IMR-90 (cell line): Measurements from ENCODE around the gene MPND. TPM values are rescaled to one million over a fixed set of nuclear protein-coding genes. Genes with fewer than 3 reads are reported as not detected.

ENCODE experiments used
- ATAC-seq: fragments of 200-7000 bp; cut with Tn5 transposase; 2 replicates; pipeline ENCODE4 v1.9.1; 2020; ENCODE audit warnings: low read depth, mild to moderate bottlenecking, moderate library complexity
- BruUV-seq: library from RNA; stranded (reverse); fragments of 400-500 nt; replicated peaks from 2 replicates; lab custom pipeline; 2021; lab: Mats Ljungman, UMichigan
- CTCF ChIA-PET: fragments of 300-600 bp; formaldehyde crosslinking; extraction: SDS; loops from one replicate; lab custom pipeline; 2021; ENCODE audit warnings: antibody characterized with exemption; lab: Yijun Ruan, JAX
- POLR2A ChIA-PET: fragments of 300-600 bp; sonication (Branson Sonifier 250); formaldehyde crosslinking; loops from one replicate; lab custom pipeline; 2022; ENCODE audit warnings: antibody characterized with exemption; ENCODE audit not compliant: unreplicated experiment; lab: Charles Lee
- DNase-seq: peaks from one replicate; pipeline ENCODE4 v3.0.0; 2013
- H2AFZ ChIP-seq: replicated peaks from 2 replicates; pipeline ENCODE3; 2013; ENCODE audit warnings: low read length, mild to moderate bottlenecking; ENCODE audit not compliant: poor library complexity
- H2AK5ac ChIP-seq: 2 replicates; pipeline ENCODE4 v1.6.1; 2013; ENCODE audit warnings: low read depth, low read length, inconsistent platforms
- H2AK9ac ChIP-seq: replicated peaks from 2 replicates; pipeline ENCODE3; 2013; ENCODE audit warnings: mild to moderate bottlenecking, low read depth, low read length, moderate library complexity; ENCODE audit not compliant: poor library complexity
- H2BK120ac ChIP-seq: 2 replicates; pipeline ENCODE4 v1.6.1; 2013; ENCODE audit warnings: low read depth, low read length, inconsistent platforms
- H2BK15ac ChIP-seq: 3 replicates; pipeline ENCODE4 v1.6.1; 2013; ENCODE audit warnings: low read depth, low read length, inconsistent platforms
- H2BK20ac ChIP-seq: 2 replicates; pipeline ENCODE4 v1.6.1; 2013; ENCODE audit warnings: low read depth, mild to moderate bottlenecking, inconsistent platforms, low read length, moderate library complexity
- H2BK5ac ChIP-seq: 2 replicates; pipeline ENCODE4 v1.6.1; 2013; ENCODE audit warnings: mild to moderate bottlenecking, low read depth, low read length, inconsistent platforms; ENCODE audit not compliant: poor library complexity, severe bottlenecking
- H3K14ac ChIP-seq: replicated peaks from 2 replicates; pipeline ENCODE4 v1.6.1; 2013; ENCODE audit warnings: low read depth, low read length, inconsistent platforms
- H3K18ac ChIP-seq: 2 replicates; pipeline ENCODE4 v1.6.1; 2013; ENCODE audit warnings: low read depth, low read length, control low read depth
- H3K23ac ChIP-seq: 2 replicates; pipeline ENCODE4 v1.6.1; 2013; ENCODE audit warnings: low read depth, low read length, inconsistent platforms
- H3K27ac ChIP-seq: 2 replicates; pipeline ENCODE4 v1.5.1; 2013; ENCODE audit warnings: mild to moderate bottlenecking, control low read depth, low read length; ENCODE audit not compliant: insufficient read depth
- H3K27me3 ChIP-seq: 2 replicates; pipeline ENCODE4 v1.6.1; 2013; ENCODE audit warnings: low read length; ENCODE audit not compliant: control insufficient read depth, insufficient read depth
- H3K36me3 ChIP-seq: 2 replicates; pipeline ENCODE4 v1.6.1; 2013; ENCODE audit warnings: low read length, mixed read lengths; ENCODE audit not compliant: control insufficient read depth, insufficient read depth
- H3K4ac ChIP-seq: 2 replicates; pipeline ENCODE4 v1.6.1; 2013; ENCODE audit warnings: low read depth, low read length, inconsistent platforms
- H3K4me1 ChIP-seq: 2 replicates; pipeline ENCODE4 v1.6.1; 2013; ENCODE audit warnings: low read length, mixed read lengths; ENCODE audit not compliant: control insufficient read depth, insufficient read depth
- H3K4me2 ChIP-seq: 2 replicates; pipeline ENCODE4 v1.6.1; 2013; ENCODE audit warnings: low read depth, mild to moderate bottlenecking, control low read depth, low read length, moderate library complexity
- H3K4me3 ChIP-seq: 2 replicates; pipeline ENCODE4 v1.5.1; 2013; ENCODE audit warnings: low read depth, mild to moderate bottlenecking, control low read depth, low read length, moderate library complexity; ENCODE audit not compliant: insufficient read depth
- H3K56ac ChIP-seq: 2 replicates; pipeline ENCODE4 v1.6.1; 2013; ENCODE audit warnings: low read length, inconsistent platforms; ENCODE audit not compliant: insufficient read depth; ENCODE audit errors: extremely low read depth
- H3K79me1 ChIP-seq, 2 experiments: 2 replicates each; pipeline ENCODE4 v1.6.1; 2013; ENCODE audit warnings: low read length in 2 of 2, inconsistent platforms in 1 of 2, low read depth in 1 of 2
- H3K9ac ChIP-seq: 2 replicates; pipeline ENCODE4 v1.6.1; 2013; ENCODE audit warnings: low read depth, low read length, control low read depth
- H3K9me1 ChIP-seq: 2 replicates; pipeline ENCODE4 v1.6.1; 2013; ENCODE audit warnings: low read length, inconsistent platforms; ENCODE audit not compliant: insufficient read depth
- H3K9me3 ChIP-seq: 2 replicates; pipeline ENCODE4 v1.6.1; 2013; ENCODE audit warnings: low read length; ENCODE audit not compliant: control insufficient read depth, insufficient read depth
- H4K20me1 ChIP-seq: 2 replicates; pipeline ENCODE4 v1.6.1; 2013; ENCODE audit warnings: low read length, inconsistent platforms; ENCODE audit not compliant: insufficient read depth
- H4K5ac ChIP-seq: 2 replicates; pipeline ENCODE4 v1.6.1; 2013; ENCODE audit warnings: mild to moderate bottlenecking, low read depth, low read length, control low read depth
- H4K8ac ChIP-seq, 2 experiments: 2 replicates each; pipeline ENCODE4 v1.6.1; 2013; ENCODE audit warnings: low read depth in 2 of 2, low read length in 2 of 2, control low read depth in 1 of 2, inconsistent platforms in 1 of 2
- H4K91ac ChIP-seq: 2 replicates; pipeline ENCODE4 v1.6.1; 2013; ENCODE audit warnings: low read depth, low read length, inconsistent platforms; ENCODE audit not compliant: insufficient read depth
- BHLHE40 ChIP-seq: fragments of 150-350 bp; IDR thresholded peaks from 2 replicates; pipeline ENCODE4 v1.6.1; 2016; ENCODE audit warnings: mild to moderate bottlenecking, low read depth, low read length
- CHD1 ChIP-seq: IDR thresholded peaks from 2 replicates; pipeline ENCODE4 v1.6.1; 2012; ENCODE audit warnings: low read depth, low read length, improper control_type of control experiment
- MAZ ChIP-seq: IDR thresholded peaks from 2 replicates; pipeline ENCODE4 v1.6.1; 2012; ENCODE audit warnings: low read depth, mild to moderate bottlenecking, low read length, improper control_type of control experiment, moderate library complexity, borderline replicate concordance
- MXI1 ChIP-seq: IDR thresholded peaks from 2 replicates; pipeline ENCODE4 v1.6.1; 2012; ENCODE audit warnings: low read depth, mild to moderate bottlenecking, low read length, moderate library complexity, borderline replicate concordance
- NFE2L2 ChIP-seq: fragments of 150-350 bp; IDR thresholded peaks from 2 replicates; pipeline ENCODE4 v1.6.1; 2016; ENCODE audit warnings: low read depth, mild to moderate bottlenecking, low read length
- POLR2A ChIP-seq: IDR thresholded peaks from 2 replicates; pipeline ENCODE4 v1.6.1; 2012; ENCODE audit warnings: mild to moderate bottlenecking, low read depth, low read length
- RAD21 ChIP-seq: IDR thresholded peaks from 2 replicates; pipeline ENCODE4 v1.6.1; 2012; ENCODE audit warnings: low read length, improper control_type of control experiment
- RCOR1 ChIP-seq: IDR thresholded peaks from 2 replicates; pipeline ENCODE4 v1.6.1; 2012; ENCODE audit warnings: mild to moderate bottlenecking, low read length, improper control_type of control experiment; ENCODE audit not compliant: insufficient replicate concordance
- RFX5 ChIP-seq: IDR thresholded peaks from 2 replicates; pipeline ENCODE4 v1.8.0; 2012; ENCODE audit warnings: low read depth, mild to moderate bottlenecking, low read length, moderate library complexity
- WGBS, 2 experiments: methylation state at CpG; one replicate each; pipeline versions ENCODE4 v1.1.5 to v1.1.7; 2013; ENCODE audit warnings: missing lambda C conversion rate in 2 of 2; ENCODE audit not compliant: insufficient read length in 1 of 2; ENCODE audit errors: extremely low coverage in 2 of 2; 5-methylcytosine and 5-hydroxymethylcytosine counted together
- dilution Hi-C: fragments of 300-500 bp; cut with HindIII; formaldehyde crosslinking; loops from one replicate; pipeline ENCODE4 v1.14.3; 2018; ENCODE audit warnings: low sequenced_read_pairs; ENCODE audit not compliant: unreplicated experiment
- in situ Hi-C: fragments of 300-500 bp; cut with MboI; formaldehyde crosslinking; loops from 3 replicates; pipeline ENCODE4 v1.14.3; 2019; ENCODE audit warnings: low sequenced_read_pairs, inconsistent platforms, mixed read lengths
- intact Hi-C: fragments of 100-400 bp; cut with micrococcal nuclease; formaldehyde crosslinking; loops from 2 replicates; pipeline ENCODE4 v1.10.0; 2022
- polyA plus RNA-seq, 3 experiments: library from polyadenylated mRNA; depleted of rRNA; stranded (reverse); fragments of >200 nt; gene quantifications; 2 replicates each; pipeline ENCODE4 v1.2.3, GENCODE V29; 2012; ENCODE audit warnings: low replicate concordance in 1 of 3
- total RNA-seq: library from RNA; depleted of rRNA; stranded (reverse); fragments of >200 nt; gene quantifications from 2 replicates; pipeline ENCODE4 v1.2.3, GENCODE V29; 2012
- TF ChIP-seq, protein P1 (sequence below): conservative IDR thresholded peaks from 2 replicates; pipeline ENCODE4 v1.5.1; 2012; ENCODE audit warnings: mild to moderate bottlenecking, low read depth, low read length, improper control_type of control experiment
- TF ChIP-seq, protein P2 (sequence below): fragments of 150-350 bp; IDR thresholded peaks from 2 replicates; pipeline ENCODE4 v1.6.1; 2017; ENCODE audit warnings: mild to moderate bottlenecking, antibody characterized with exemption, low read length, low read depth
- TF ChIP-seq, protein P3 (sequence below): fragments of 150-350 bp; IDR thresholded peaks from 2 replicates; pipeline ENCODE4 v1.6.1; 2016; ENCODE audit warnings: low read depth, mild to moderate bottlenecking, low read length, moderate library complexity, borderline replicate concordance

The MPND gene
- total and polyA plus RNA-seq, 2 of the 4 experiments (the other 2 are of a cell fraction), result 2.3 to 8.1 TPM

DNA sequence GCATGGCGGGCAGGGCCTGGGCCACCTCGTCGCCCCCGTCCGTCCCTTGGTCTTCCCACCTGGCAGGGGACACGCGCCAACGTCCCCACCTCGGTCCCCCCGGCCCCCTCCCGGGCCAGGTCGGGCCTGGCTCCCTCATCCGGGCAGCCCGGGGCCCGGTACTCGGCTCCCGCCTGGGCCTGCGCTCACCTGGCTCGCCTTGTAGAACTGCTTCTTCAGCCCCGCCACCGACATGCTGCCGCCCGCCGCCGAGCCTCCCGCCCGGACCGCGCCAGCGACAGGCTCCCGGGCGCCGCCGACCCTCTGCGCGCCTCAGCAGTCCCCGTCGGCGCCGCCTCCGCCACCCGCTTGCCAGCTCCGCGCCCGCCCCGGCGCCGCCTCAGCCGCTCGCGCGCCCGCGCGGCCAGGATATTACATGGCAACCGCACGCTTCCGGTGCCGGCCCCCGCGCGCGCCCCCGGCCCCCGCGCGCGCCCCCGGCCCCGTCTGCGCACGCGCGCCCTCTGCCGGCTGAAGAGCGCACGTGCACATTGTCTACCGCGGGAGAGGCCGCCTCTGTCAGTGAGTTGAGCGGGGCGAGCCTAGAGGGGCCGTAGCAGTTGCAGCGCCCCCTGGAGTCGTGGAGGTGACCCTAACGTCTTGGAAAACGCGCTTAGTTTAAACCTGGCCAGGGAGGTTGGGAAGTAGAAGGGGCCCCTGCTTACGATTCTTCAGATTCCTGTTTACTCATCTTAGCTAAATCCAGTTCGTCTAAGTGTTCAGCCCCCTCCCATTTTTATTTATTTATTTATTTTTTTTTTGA, 57.0 kb downstream of the MPND start, which contains the start of gene SH3GL1:
Gene SH3GL1, minus strand, starts transcription at position 413 of the 802 bp plus-strand sequence. Its CDS starts 179 bp downstream, at position 234.
- H3K36me3 ChIP-seq, result peaks cover 6% of the 10 kb centered on the region; the same call in 1 of the 2 replicates
- CTCF ChIA-PET, result interaction anchor here (0.6 to 0.8 kb wide), 3 partner anchors 9 to 188 kb away, joined by 7 to 10 read pairs (median 7); no protein-coding TSS in a partner anchor
- POLR2A ChIA-PET, result no interaction called here
- TF ChIP-seq, protein P1, sequence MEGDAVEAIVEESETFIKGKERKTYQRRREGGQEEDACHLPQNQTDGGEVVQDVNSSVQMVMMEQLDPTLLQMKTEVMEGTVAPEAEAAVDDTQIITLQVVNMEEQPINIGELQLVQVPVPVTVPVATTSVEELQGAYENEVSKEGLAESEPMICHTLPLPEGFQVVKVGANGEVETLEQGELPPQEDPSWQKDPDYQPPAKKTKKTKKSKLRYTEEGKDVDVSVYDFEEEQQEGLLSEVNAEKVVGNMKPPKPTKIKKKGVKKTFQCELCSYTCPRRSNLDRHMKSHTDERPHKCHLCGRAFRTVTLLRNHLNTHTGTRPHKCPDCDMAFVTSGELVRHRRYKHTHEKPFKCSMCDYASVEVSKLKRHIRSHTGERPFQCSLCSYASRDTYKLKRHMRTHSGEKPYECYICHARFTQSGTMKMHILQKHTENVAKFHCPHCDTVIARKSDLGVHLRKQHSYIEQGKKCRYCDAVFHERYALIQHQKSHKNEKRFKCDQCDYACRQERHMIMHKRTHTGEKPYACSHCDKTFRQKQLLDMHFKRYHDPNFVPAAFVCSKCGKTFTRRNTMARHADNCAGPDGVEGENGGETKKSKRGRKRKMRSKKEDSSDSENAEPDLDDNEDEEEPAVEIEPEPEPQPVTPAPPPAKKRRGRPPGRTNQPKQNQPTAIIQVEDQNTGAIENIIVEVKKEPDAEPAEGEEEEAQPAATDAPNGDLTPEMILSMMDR, result peak; percentile 99
- TF ChIP-seq, protein P2, sequence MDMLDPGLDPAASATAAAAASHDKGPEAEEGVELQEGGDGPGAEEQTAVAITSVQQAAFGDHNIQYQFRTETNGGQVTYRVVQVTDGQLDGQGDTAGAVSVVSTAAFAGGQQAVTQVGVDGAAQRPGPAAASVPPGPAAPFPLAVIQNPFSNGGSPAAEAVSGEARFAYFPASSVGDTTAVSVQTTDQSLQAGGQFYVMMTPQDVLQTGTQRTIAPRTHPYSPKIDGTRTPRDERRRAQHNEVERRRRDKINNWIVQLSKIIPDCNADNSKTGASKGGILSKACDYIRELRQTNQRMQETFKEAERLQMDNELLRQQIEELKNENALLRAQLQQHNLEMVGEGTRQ, result peak; percentile 77
- no peak for TF ChIP-seq RCOR1
- TF ChIP-seq BHLHE40, result peak; percentile 78; the same call in 1 of the 2 replicates
- TF ChIP-seq RFX5, result no peak
- TF ChIP-seq MAZ, result peak; percentile 82; the same call in 1 of the 2 replicates
- TF ChIP-seq NFE2L2, result no peak
- TF ChIP-seq MXI1, result 0 out of 2 replicates have a peak, but pooled peaks have one; percentile 38
- no peak for TF ChIP-seq CHD1
- TF ChIP-seq POLR2A, result peak; percentile 79
- TF ChIP-seq, protein P3, sequence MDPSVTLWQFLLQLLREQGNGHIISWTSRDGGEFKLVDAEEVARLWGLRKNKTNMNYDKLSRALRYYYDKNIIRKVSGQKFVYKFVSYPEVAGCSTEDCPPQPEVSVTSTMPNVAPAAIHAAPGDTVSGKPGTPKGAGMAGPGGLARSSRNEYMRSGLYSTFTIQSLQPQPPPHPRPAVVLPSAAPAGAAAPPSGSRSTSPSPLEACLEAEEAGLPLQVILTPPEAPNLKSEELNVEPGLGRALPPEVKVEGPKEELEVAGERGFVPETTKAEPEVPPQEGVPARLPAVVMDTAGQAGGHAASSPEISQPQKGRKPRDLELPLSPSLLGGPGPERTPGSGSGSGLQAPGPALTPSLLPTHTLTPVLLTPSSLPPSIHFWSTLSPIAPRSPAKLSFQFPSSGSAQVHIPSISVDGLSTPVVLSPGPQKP, result no peak
- peak; percentile 50 for TF ChIP-seq RAD21

More for the DNA sequence above, 57.0 kb downstream of the MPND start, which contains the start of gene SH3GL1:
- ATAC-seq (peak; percentile 78), DNase-seq (peak; percentile 88)
- 0% methylated on average over 41 of the region's 90 CpGs; no CpG with 5 or more reads in 1 of the 2 experiments for WGBS, 2 experiments
- H3K4ac ChIP-seq, result peak within 1 kb of the TSS; percentile 92
- H3K4me2 ChIP-seq, result peak within 1 kb of the TSS; percentile 95
- H3K9ac ChIP-seq, result peak within 1 kb of the TSS; percentile 91
- no peaks in the 10 kb centered on the region for H3K27me3 ChIP-seq
- H2BK120ac ChIP-seq, result peak within 1 kb of the TSS; percentile 64; the same call in 1 of the 2 replicates
- H3K4me1 ChIP-seq, result peaks cover 10% of the 10 kb centered on the region
- peak within 1 kb of the TSS; percentile 100 for H3K23ac ChIP-seq
- peak within 1 kb of the TSS; percentile 0; the same call in 1 of the 2 replicates for H3K18ac ChIP-seq
- peak within 1 kb of the TSS; percentile 74 for H2BK5ac ChIP-seq
- H3K9me3 ChIP-seq, result no peaks in the 10 kb centered on the region
- H4K8ac ChIP-seq, result peak within 1 kb of the TSS in 1 of 2 experiments; percentile 70; a peak in 1 of 4 replicates
- intact Hi-C loops (loop anchor here (1.0 kb wide), 1 partner anchor 133 kb away; no protein-coding TSS in a partner anchor), in situ Hi-C loops (no loop called here), dilution Hi-C loops (no loop called here)
- H2AK9ac ChIP-seq, result peak within 1 kb of the TSS; percentile 100
- H4K5ac ChIP-seq, result peak within 1 kb of the TSS; percentile 38; the same call in 1 of the 2 replicates
- H3K9me1 ChIP-seq, result peaks cover 17% of the 10 kb centered on the region
- peak within 1 kb of the TSS; percentile 86 for H2AFZ ChIP-seq
- H4K91ac ChIP-seq, result peak within 1 kb of the TSS; percentile 22
- no TSS peak for BruUV-seq
- peaks cover 8 to 59% of the 10 kb centered on the region in 2 experiments; a peak in 3 of 4 replicates for H3K79me1 ChIP-seq
- peaks cover 51% of the 10 kb centered on the region for H4K20me1 ChIP-seq
- H2BK15ac ChIP-seq, result peak within 1 kb of the TSS; percentile 23; the same call in 1 of the 3 replicates
- peak within 1 kb of the TSS; percentile 81 for H3K56ac ChIP-seq
- peak within 1 kb of the TSS; percentile 98 for H2AK5ac ChIP-seq
- peak within 1 kb of the TSS; percentile 52; the same call in 1 of the 2 replicates for H2BK20ac ChIP-seq
- H3K4me3 ChIP-seq, result peak within 1 kb of the TSS; percentile 94
- peak within 1 kb of the TSS; percentile 90 for H3K27ac ChIP-seq
- H3K14ac ChIP-seq, result peak within 1 kb of the TSS; percentile 99
